Sigmoid colon (tissue), 4 donors: ENCODE results near the gene QRFP.
A peak's percentile ranks its signal among the peaks of the same experiment; 100 is the strongest.

Experiments used
- EP300 ChIP-seq, 4 donors: sonication (generic); formaldehyde crosslinking; IDR thresholded peaks; one replicate each; pipeline ENCODE4 v1.6.1; 2017; ENCODE audit warnings: antibody characterized with exemption in 4 of 4
- POLR2A ChIP-seq, 2 donors: fragments of 450-650 bp; IDR thresholded peaks; one replicate each; pipeline ENCODE4 v1.6.1; 2016; ENCODE audit warnings: antibody characterized with exemption in 2 of 2, mild to moderate bottlenecking in 2 of 2, moderate library complexity in 2 of 2
- TF ChIP-seq, protein P1 (sequence below), 4 experiments: fragments of 450-650 bp in 3 of 4; fragments of 200-600 bp in 1 of 4; IDR thresholded peaks; one replicate each; pipeline ENCODE4 v1.5.1; 2016 to 2019; ENCODE audit warnings: antibody characterized with exemption in 4 of 4, mild to moderate bottlenecking in 3 of 4, moderate library complexity in 2 of 4

DNA sequence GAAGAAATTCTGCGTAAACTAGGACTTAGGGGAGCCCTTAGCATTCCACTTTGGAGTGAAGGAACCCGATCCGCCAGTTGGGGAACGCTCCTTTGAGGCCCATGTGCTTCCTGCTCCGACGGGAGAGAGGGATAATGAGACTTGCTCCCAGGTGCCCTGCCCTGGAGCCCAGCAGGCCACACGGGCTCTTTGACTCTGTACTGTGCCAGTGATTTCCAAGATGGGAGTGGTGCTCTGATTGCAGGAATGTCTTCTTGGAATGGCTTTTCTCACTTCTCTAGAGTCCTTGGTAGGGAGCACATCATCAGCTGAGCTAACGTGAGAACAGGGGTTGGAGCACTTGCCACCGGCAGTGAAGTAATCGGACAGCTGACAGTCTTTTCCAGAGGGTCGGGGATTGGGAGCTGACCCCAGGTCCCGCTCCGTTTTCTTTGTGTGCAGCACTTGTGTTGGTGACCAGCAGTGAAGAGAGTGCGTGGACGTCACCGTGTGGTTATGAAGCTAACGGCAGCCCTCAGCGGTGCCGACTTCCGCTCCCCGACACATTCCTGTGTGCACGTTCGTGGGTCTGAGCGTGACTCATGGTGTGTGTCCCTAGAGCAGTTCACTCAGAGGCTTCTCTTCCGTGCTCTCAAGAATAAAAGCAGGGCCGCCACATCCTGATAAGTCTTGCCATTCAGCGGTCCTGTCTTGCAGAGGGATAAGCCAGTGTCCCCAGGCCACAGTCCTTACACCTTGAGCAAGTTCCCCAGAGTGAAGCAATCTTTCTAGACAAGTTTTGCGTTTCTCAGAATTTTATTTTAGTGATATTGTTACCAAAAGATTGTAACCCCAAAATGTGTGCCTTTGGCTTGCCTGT, 35.9 kb downstream of the QRFP start:
- peak in 2 of 4 donors; percentile 71 to 75 for TF ChIP-seq EP300 (IDR thresholded peaks at IDR 0.05)
- TF ChIP-seq, protein P1, sequence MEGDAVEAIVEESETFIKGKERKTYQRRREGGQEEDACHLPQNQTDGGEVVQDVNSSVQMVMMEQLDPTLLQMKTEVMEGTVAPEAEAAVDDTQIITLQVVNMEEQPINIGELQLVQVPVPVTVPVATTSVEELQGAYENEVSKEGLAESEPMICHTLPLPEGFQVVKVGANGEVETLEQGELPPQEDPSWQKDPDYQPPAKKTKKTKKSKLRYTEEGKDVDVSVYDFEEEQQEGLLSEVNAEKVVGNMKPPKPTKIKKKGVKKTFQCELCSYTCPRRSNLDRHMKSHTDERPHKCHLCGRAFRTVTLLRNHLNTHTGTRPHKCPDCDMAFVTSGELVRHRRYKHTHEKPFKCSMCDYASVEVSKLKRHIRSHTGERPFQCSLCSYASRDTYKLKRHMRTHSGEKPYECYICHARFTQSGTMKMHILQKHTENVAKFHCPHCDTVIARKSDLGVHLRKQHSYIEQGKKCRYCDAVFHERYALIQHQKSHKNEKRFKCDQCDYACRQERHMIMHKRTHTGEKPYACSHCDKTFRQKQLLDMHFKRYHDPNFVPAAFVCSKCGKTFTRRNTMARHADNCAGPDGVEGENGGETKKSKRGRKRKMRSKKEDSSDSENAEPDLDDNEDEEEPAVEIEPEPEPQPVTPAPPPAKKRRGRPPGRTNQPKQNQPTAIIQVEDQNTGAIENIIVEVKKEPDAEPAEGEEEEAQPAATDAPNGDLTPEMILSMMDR (IDR thresholded peaks at IDR 0.05) = peak in 3 of 4 experiments; percentile 45 to 46 (median 45)
- TF ChIP-seq POLR2A (IDR thresholded peaks at IDR 0.05) = no peak
